ENCODE data around the gene WNK2. TPM values are rescaled to one million over a fixed set of nuclear protein-coding genes. Genes with fewer than 3 reads are reported as not detected.

WNK2 gene
- total RNA-seq, 1 donor from 2014 or later, result 336 TPM

- peaks cover 3% of the 10 kb centered on the region for H3K27me3 Mint-ChIP-seq (ENCODE audit: unreplicated experiment)
- no peak overlapping the region for H3K4me3 Mint-ChIP-seq (ENCODE audit: unreplicated experiment)
- no peak for TF ChIP-seq CTCF (IDR thresholded peaks at IDR 0.05; ENCODE audit: partially characterized antibody, unreplicated experiment)
- H3K36me3 Mint-ChIP-seq (ENCODE audit: unreplicated experiment), result peaks cover 12% of the 10 kb centered on the region
- no peak overlapping the region for H3K27ac Mint-ChIP-seq (ENCODE audit: unreplicated experiment)
- H3K4me1 Mint-ChIP-seq (ENCODE audit: low read depth, unreplicated experiment), result peaks cover 10% of the 10 kb centered on the region
- DNase-seq, result no peak
- no peaks in the 10 kb centered on the region for H3K9me3 Mint-ChIP-seq (ENCODE audit: unreplicated experiment)
These were observed 131.2 kb downstream of the WNK2 start for GRCh38 chr9:93315118-93315517.

- Mint-ChIP-seq H3K9me3 (ENCODE audit: unreplicated experiment) (no peaks in the 10 kb centered on the region), H3K36me3 (ENCODE audit: unreplicated experiment) (peaks cover 7% of the 10 kb centered on the region), H3K27me3 (ENCODE audit: unreplicated experiment) (peaks cover 3% of the 10 kb centered on the region), H3K27ac (ENCODE audit: unreplicated experiment) (peak overlapping the region; percentile 59), H3K4me3 (ENCODE audit: unreplicated experiment) (peak overlapping the region; percentile 64), H3K4me1 (ENCODE audit: low read depth, unreplicated experiment) (peaks cover 10% of the 10 kb centered on the region)
- no peak for DNase-seq
- TF ChIP-seq CTCF (IDR thresholded peaks at IDR 0.05; ENCODE audit: partially characterized antibody, unreplicated experiment), result no peak
These were observed 132.0 kb downstream of the WNK2 start for GRCh38 chr9:93315960-93316359.

GRCh38 chr9:93316726-93317494 is 133.0 kb downstream of the WNK2 start:
- Mint-ChIP-seq H3K4me1 (ENCODE audit: low read depth, unreplicated experiment) (peaks cover 10% of the 10 kb centered on the region), H3K4me3 (ENCODE audit: unreplicated experiment) (no peak overlapping the region), H3K36me3 (ENCODE audit: unreplicated experiment) (peaks cover 4% of the 10 kb centered on the region), H3K27me3 (ENCODE audit: unreplicated experiment) (peaks cover 3% of the 10 kb centered on the region), H3K27ac (ENCODE audit: unreplicated experiment) (no peak overlapping the region), H3K9me3 (ENCODE audit: unreplicated experiment) (no peaks in the 10 kb centered on the region)
- no peak for DNase-seq
- TF ChIP-seq CTCF (IDR thresholded peaks at IDR 0.05; ENCODE audit: partially characterized antibody, unreplicated experiment), result no peak

- DNase-seq, result no peak
- H3K9me3 Mint-ChIP-seq (ENCODE audit: unreplicated experiment), result no peaks in the 10 kb centered on the region
- H3K4me3 Mint-ChIP-seq (ENCODE audit: unreplicated experiment), result no peak overlapping the region
- H3K36me3 Mint-ChIP-seq (ENCODE audit: unreplicated experiment), result peaks cover 4% of the 10 kb centered on the region
- peaks cover 10% of the 10 kb centered on the region for H3K4me1 Mint-ChIP-seq (ENCODE audit: low read depth, unreplicated experiment)
- peaks cover 3% of the 10 kb centered on the region for H3K27me3 Mint-ChIP-seq (ENCODE audit: unreplicated experiment)
- TF ChIP-seq CTCF (IDR thresholded peaks at IDR 0.05; ENCODE audit: partially characterized antibody, unreplicated experiment), result no peak
- H3K27ac Mint-ChIP-seq (ENCODE audit: unreplicated experiment), result no peak overlapping the region
These were observed 133.7 kb downstream of the WNK2 start for GRCh38 chr9:93317495-93318094.

GRCh38 chr9:93318480-93318879 is 134.5 kb downstream of the WNK2 start:
- no peak for DNase-seq
- H3K36me3 Mint-ChIP-seq (ENCODE audit: unreplicated experiment), result peaks cover 4% of the 10 kb centered on the region
- H3K4me3 Mint-ChIP-seq (ENCODE audit: unreplicated experiment), result no peak overlapping the region
- TF ChIP-seq CTCF (IDR thresholded peaks at IDR 0.05; ENCODE audit: partially characterized antibody, unreplicated experiment), result no peak
- H3K27ac Mint-ChIP-seq (ENCODE audit: unreplicated experiment), result no peak overlapping the region
- H3K4me1 Mint-ChIP-seq (ENCODE audit: low read depth, unreplicated experiment), result peaks cover 10% of the 10 kb centered on the region
- H3K27me3 Mint-ChIP-seq (ENCODE audit: unreplicated experiment), result peaks cover 3% of the 10 kb centered on the region
- H3K9me3 Mint-ChIP-seq (ENCODE audit: unreplicated experiment), result no peaks in the 10 kb centered on the region
